Hepatocyte (in vitro differentiated cells): ENCODE measurements around the gene PTPRCAP.

ENCODE experiments used
- EZH2 ChIP-seq: fragments of 200-600 bp; sonication (generic); IDR thresholded peaks from 2 replicates; pipeline ENCODE4 v1.6.1; 2016; ENCODE audit warnings: antibody characterized with exemption, mild to moderate bottlenecking, borderline replicate concordance
- TF ChIP-seq, protein P1 (sequence below): fragments of 200-600 bp; sonication (generic); IDR thresholded peaks from 2 replicates; pipeline ENCODE4 v1.5.1; 2016; ENCODE audit warnings: antibody characterized with exemption, mild to moderate bottlenecking; ENCODE audit not compliant: poor library complexity

DNA sequence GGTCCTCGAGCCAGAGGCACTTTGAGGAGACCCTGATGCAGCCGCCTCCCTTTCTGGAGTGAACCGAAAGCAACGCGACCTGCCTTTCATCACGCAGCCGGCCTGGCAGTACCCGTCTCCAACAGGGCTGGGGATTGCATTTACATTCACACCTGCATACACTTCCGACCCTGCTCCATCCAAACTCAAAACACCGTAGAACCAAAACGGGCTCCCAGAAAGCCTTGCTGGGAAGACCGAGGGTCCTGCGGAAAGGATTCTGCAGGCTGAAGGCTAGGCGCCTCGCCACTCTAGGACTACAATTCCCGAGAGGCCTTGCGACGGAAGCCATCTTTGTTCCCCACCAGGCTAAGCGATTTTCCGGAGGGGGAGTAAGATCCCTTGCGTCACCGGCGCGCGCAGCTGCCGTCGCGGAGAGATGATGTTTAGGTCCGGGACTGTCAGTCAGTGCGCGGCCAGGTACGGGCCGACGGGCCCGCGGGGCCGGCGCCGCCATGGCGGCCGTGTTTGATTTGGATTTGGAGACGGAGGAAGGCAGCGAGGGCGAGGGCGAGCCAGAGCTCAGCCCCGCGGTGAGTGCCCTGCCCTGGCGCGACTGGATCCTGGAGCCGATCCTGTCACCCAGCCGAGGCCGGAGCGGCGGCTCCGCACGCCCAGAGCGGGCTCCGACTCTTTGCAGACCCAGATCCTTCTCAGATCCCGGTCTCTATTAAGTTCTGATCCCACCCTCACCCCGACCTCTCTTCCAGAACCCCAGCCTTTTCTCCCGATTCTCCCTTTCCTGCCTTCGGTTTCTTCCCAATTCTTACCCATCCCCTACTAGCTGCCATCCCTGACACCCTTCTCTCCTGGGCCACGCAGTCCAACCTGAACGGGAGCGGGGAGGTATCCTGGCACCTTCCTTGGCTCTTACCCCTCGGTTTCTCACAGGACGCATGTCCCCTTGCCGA is 9.2 kb downstream of the PTPRCAP start, which contains the start of gene RPS6KB2:
- TF ChIP-seq, protein P1, sequence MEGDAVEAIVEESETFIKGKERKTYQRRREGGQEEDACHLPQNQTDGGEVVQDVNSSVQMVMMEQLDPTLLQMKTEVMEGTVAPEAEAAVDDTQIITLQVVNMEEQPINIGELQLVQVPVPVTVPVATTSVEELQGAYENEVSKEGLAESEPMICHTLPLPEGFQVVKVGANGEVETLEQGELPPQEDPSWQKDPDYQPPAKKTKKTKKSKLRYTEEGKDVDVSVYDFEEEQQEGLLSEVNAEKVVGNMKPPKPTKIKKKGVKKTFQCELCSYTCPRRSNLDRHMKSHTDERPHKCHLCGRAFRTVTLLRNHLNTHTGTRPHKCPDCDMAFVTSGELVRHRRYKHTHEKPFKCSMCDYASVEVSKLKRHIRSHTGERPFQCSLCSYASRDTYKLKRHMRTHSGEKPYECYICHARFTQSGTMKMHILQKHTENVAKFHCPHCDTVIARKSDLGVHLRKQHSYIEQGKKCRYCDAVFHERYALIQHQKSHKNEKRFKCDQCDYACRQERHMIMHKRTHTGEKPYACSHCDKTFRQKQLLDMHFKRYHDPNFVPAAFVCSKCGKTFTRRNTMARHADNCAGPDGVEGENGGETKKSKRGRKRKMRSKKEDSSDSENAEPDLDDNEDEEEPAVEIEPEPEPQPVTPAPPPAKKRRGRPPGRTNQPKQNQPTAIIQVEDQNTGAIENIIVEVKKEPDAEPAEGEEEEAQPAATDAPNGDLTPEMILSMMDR, result no peak
- TF ChIP-seq EZH2, result no peak
